ENCODE measurements around the gene KRTAP10-4.
A peak's percentile ranks its signal among the peaks of the same experiment; 100 is the strongest.
"Not testable (repeated sequence)": the region's sequence is repeated elsewhere in the genome, so short reads cannot be mapped to it uniquely, and the experiment has no call there.

KRTAP10-4 gene

DNA sequence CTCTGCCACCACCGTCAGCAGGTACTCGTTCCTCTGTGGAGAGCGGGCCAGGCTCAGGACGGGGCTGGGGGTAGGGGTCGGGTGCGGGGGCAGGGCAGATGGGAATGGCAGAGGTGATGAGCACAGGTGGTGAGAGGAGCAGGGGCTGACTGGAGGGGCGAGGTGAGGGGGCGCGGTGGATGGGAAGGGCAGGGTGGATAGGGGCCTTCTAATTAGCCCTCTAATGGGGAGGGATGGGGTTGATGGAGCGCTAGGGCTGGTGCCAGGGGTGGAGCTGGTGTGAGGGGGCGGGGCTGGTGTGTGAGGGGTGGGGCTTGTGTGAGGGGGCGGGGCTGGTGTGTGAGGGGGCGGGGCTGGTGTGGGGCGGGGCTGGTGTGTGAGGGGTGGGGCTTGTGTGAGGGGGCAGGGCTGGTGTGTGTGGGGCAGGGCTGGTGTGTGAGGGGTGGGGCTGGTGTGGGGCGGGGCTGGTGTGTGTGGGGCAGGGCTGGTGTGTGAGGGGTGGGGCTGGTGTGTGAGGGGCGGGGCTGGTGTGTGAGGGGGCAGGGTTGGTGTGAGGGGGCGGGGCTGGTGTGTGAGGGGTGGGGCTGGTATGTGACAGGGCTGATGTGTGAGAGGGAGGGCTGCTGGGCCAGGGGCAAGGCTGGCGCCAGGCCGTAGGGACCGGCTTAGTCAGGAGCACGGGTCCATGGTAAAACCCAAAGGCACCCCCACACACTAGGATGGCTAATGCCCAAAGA is 39.5 kb upstream of the KRTAP10-4 start:
- peak; percentile 79 for DNase-seq (ENCODE audit: low spot score)

- no peak for DNase-seq (ENCODE audit: low spot score)
Observed at GRCh38 chr21:44534688-44535087, 38.8 kb upstream of the KRTAP10-4 start.

DNA sequence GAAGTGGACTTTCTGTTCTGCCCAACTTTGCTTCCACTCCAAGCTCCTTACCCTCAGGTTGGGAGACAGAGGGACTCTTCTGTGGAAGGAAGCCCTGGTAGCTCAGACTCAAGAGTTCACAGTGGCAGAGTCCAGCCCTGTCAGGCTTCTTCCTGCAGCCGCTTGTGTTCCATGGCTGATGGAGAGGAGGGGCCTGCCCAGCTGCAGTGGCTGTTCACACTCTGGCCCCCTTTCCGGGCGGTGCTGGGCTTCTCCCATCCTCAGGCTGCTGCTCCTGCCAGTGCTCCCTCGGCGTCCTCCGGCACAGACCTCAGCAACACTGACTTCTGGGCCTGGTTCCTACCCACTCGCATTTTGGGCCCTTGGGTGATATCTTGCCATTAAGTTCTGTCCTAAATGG is 37.6 kb upstream of the KRTAP10-4 start:
- DNase-seq (ENCODE audit: low spot score), result no peak

- no peak for DNase-seq (ENCODE audit: low spot score)
Observed at GRCh38 chr21:44537930-44538911, 35.3 kb upstream of the KRTAP10-4 start.

DNA sequence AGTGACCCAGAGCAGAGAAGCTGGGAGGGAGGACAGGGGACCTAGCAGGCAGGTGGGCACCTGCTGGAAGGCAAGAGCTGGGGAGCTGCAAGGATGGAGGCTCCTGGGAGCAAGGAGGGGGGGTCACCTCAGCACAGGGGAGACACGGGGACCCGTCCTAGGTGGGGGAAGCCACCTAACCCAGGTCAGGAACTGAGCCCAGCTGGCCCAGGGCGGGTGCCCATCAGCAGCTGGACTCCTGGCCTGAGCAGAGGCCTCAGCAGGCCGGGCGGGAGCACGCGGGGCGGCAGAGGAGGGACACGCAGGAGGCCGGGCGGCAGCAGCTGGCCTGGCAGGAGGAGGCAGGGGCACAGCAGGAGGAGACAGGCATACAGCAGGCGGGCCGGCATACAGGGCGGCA is 34.5 kb upstream of the KRTAP10-4 start:
- no peak for DNase-seq (ENCODE audit: low spot score)

- DNase-seq (ENCODE audit: low spot score), result no peak
Observed at GRCh38 chr21:44539991-44540666, 33.4 kb upstream of the KRTAP10-4 start, which contains the start of gene KRTAP10-1. TSS of gene KRTAP10-1 (minus strand) at chr21:44540195. CDS start at chr21:44540150, 45 bp downstream.

GRCh38 chr21:44540741-44541288 is 32.7 kb upstream of the KRTAP10-4 start:
- no peak for DNase-seq (ENCODE audit: low spot score)

GRCh38 chr21:44542716-44543115 is 30.8 kb upstream of the KRTAP10-4 start:
- no peak for DNase-seq (ENCODE audit: low spot score)

- DNase-seq (ENCODE audit: low spot score), result no peak
Observed at GRCh38 chr21:44544566-44544965, 29.0 kb upstream of the KRTAP10-4 start.

DNA sequence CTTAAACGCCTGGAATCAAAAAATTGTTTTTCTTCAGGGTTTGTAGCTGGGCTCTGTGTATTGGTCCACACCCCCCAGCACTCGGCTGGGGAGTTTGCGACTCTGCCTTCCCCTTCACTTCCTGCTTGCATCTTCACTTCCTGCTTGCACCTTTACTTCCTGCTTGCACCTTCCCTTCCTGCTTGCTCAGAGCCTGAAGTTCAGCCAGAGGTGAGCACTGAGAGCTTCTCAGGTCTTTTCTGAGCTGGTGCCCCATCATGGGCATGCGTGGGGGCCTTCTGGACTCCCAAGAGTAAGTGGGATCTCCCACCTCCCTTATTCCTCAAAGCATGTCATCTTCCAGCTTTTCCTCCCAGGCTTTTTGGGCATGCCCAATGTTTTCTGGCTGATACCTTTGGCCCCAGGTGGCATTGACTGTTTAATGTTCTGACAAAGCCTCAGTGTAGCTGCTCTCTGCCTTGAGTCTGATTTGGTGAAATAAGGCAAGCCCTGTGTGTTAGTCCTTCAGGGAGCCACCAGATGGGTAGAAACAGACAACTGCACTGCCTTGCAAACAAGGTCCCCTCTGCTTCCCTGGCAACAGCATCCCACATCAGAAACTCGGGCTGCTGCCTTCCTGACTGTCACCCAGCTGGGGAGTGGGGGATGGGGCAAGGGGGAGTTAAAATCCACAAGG is 25.7 kb upstream of the KRTAP10-4 start:
- no peak for DNase-seq (ENCODE audit: low spot score)

DNA sequence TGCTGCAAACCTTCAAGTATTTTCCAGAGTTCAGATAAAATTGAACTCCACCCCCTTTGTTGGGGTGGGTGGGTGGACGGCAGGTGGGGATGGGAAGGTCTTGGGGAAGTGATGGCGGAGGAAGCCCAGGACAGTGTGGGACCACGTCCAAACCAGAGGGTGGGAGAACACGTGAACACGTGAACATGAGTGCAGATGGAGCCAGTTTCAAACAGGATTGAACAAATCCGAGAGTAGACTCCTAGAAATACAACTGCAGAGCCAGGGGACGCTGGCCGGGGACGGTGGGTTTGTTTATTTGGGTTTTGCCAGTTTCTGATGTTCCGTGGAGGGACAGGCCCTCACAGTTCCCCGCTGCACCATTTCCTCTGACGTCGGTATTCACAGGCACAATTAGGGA is 25.1 kb upstream of the KRTAP10-4 start:
- DNase-seq (ENCODE audit: low spot score), result no peak

DNA sequence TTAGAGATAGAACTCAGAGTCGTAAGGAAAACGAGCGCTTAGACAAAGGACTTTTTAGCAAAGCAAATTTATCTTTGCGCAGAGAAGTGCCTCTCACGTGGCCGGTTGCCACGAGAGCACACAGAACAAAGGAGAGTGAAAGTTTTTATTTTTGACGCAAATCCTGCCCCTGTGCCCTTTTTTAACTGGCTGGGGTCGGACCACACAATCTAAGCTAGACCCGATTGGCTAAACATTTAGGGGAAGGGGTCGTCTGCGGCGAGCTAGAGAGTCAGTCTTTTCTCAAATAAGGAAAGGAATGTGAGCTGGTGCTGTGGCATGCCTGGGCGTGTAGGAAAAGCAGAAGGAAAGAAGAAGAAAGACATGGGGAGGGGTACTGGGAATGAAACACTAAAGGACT is 24.6 kb upstream of the KRTAP10-4 start:
- no peak for DNase-seq (ENCODE audit: low spot score)

DNA sequence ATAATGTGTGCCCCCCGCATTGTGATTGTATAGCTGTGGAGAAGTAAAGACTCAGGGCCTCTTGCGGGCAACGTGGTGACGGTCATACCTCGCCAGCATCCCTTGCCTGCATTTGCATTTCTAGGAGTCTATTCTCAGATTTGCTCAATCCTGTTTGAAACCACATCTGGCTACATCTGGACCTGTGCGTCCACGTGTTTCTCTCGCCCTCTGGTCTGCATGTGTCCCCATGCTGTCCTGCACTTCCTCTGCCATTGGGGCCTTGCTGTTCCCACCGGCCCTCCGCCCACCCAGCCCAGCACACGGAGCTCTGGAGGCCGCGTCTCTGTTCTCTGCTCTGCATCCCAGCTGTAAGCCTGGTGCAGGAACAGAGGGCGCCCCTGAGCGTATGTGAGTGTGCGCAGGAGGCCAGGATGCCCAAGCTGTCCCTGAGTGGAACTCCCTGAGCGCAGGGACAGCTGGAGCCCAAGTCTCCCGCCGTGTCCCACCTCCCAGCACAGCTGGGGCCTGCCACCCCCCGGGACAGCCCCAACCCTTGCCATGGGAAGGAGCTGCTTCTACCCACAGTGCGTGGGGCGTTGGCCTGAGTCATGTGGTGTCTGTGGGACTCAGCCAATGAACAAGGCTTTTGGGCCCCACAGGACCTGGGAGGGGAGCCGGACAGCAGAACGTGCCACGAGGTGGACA is 23.9 kb upstream of the KRTAP10-4 start:
- no peak for DNase-seq (ENCODE audit: low spot score)

DNA sequence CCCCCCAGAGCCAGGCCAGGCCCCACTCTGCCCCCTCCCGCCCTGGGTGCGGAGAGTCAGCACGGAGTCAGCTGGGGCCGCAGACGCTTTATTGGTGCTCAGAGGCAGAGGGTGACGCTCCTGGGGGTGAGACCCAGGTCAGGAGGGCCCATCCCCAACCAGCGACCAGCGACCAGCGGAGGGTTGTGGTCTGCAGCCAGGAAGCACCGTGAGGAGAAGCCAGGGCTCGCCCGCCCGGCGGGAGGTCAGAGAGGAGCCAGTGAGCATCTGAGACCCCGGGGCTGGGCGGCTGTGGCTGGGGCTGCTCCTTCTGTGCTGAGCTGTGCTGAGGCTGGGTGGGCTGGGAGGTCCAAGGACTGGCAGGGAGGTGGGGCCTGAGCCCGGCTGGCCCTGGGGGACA is 23.2 kb upstream of the KRTAP10-4 start:
- DNase-seq (ENCODE audit: low spot score), result not testable (repeated sequence)

DNA sequence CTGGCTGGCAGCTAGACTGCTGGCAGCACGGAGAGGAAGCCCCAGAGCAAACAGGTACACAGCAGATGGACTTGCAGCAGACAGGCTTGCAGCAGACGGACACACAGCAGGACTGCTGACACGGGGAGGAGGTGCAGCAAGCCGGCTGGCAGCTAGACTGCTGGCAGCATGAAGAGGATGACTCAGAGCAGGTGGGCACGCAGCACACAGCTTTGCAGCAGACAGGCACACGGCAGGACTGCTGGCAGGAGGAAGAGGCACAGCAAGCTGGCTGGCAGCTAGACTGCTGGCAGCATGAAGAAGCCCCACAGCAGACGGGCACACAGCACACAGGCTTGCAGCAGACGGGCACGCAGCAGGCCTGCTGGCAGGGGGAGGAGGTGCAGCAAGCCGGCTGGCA is 22.7 kb upstream of the KRTAP10-4 start:
- no peak for DNase-seq (ENCODE audit: low spot score)

DNA sequence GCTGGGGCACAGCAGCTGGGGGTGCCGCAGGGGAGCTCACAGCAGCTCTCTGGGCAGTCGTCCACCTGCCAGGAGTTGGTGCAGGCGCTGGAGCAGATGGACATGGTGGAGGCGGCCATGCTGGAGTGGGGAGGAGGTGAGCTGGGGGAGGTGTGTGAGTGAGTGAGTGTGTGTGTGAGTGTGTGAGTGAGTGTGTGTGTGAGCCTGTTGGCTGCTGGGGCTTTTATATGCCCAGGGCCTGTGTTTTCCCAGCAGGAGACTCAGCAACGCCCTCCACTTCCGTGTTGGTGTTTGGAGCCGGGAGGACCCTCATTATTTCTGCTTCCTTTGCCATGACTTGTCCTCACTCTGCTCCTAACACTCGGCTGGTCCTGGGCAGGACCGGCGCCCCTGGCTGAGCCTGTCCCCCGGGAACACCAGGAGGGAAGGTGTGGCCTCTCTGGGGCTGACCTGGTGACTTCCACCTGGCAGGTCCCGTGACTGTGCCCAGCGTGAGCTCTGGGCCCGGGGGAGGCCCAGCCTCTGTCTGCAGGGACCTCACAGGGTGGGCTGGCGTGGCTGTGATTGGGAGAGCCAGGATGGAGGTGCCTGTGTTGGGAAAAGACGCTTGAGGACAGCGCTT is 22.1 kb upstream of the KRTAP10-4 start, which contains the start of gene KRTAP10-2:
Gene KRTAP10-2 (minus strand): TSS at position 166 of the 622 bp plus-strand sequence. CDS start 47 bp downstream, at position 119.
- DNase-seq (ENCODE audit: low spot score), result no peak

DNA sequence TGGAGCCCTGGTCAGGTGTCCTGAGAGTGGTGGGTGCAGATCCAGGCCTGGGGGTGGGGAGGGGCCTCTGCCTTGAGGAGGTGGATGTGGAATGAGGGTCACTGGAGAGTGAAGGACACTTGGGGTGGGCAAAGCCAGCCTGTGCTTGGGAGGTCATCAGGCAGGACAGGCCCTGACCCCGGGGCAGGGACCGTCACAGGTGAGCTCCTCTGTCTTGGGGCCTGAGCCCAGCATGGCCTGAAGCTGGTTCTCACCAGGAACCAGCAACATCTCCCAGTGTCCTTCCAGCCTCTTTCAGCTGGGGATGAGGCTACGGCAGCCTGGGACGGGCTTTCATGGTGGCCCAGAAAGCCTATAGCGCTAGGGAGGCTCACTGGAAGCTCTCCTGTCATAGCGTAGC is 21.4 kb upstream of the KRTAP10-4 start:
- no peak for DNase-seq (ENCODE audit: low spot score)

- DNase-seq (ENCODE audit: low spot score), result no peak
Observed at GRCh38 chr21:44552681-44553080, 20.8 kb upstream of the KRTAP10-4 start.

GRCh38 chr21:44555200-44555875 is 18.2 kb upstream of the KRTAP10-4 start:
- no peak for DNase-seq (ENCODE audit: low spot score)

DNA sequence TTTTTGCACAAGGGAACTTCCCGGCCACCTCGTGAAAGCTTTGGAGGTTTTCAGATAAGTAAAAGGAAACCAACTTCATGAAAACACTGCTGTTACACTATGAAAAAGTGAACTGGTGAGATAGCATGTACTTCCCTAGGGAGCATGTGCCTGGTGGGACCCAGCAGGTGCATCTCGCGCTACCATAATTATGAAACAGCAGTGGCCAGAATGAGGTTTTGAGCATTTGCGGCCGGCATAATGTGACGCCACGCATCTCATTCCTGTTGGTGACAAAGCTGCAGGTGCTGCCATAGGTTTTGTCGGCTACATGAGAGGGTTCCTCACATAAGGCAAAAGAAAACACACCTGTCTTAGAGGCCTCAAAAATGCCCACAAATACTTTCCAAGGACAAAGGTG is 16.6 kb upstream of the KRTAP10-4 start:
- DNase-seq (ENCODE audit: low spot score), result no peak

Data from iPS-NIHi11 (cell line).